Activated CD8-positive, alpha-beta memory T cell treated with anti-CD3 and anti-CD28 coated beads for 24 hours (primary cell): ENCODE data around the gene KDM4C.
"Not testable (repeated sequence)": the region's sequence is repeated elsewhere in the genome, so short reads cannot be mapped to it uniquely, and the experiment has no call there.

Experiments
- DNase-seq: peaks from one replicate; pipeline ENCODE4 v3.0.0-alpha.2; 2020

The KDM4C gene

GRCh38 chr9:6987381-6987780 lies 229.6 kb downstream of the KDM4C start:
- DNase-seq = no peak

GRCh38 chr9:6991418-6991817 lies 233.6 kb downstream of the KDM4C start:
- DNase-seq = no peak

- no peak for DNase-seq
Observed at GRCh38 chr9:6996061-6996854, 238.5 kb downstream of the KDM4C start.

- DNase-seq = no peak
Observed at GRCh38 chr9:6997330-6997729, 239.6 kb downstream of the KDM4C start.

GRCh38 chr9:6999794-7000193 lies 242.0 kb downstream of the KDM4C start:
- no peak for DNase-seq

- DNase-seq = no peak
Observed at GRCh38 chr9:7001571-7001970, 243.8 kb downstream of the KDM4C start.

GRCh38 chr9:7003861-7004260 lies 246.1 kb downstream of the KDM4C start:
- DNase-seq = no peak

GRCh38 chr9:7006417-7006816 lies 248.6 kb downstream of the KDM4C start:
- DNase-seq = no peak

- DNase-seq = no peak
Observed at GRCh38 chr9:7008411-7008810, 250.6 kb downstream of the KDM4C start.

GRCh38 chr9:7009065-7009464 lies 251.3 kb downstream of the KDM4C start:
- DNase-seq = no peak

GRCh38 chr9:7011395-7012067 lies 253.8 kb downstream of the KDM4C start:
- DNase-seq = no peak

- DNase-seq = no peak
Observed at GRCh38 chr9:7027996-7028395, 270.2 kb downstream of the KDM4C start.

GRCh38 chr9:7028591-7028990 lies 270.8 kb downstream of the KDM4C start:
- no peak for DNase-seq

GRCh38 chr9:7030943-7031342 lies 273.2 kb downstream of the KDM4C start:
- DNase-seq = not testable (repeated sequence)

GRCh38 chr9:7033076-7034045 lies 275.6 kb downstream of the KDM4C start:
- no peak for DNase-seq

GRCh38 chr9:7037176-7037575 lies 279.4 kb downstream of the KDM4C start:
- DNase-seq = no peak

- no peak for DNase-seq
Observed at GRCh38 chr9:7042124-7042523, 284.4 kb downstream of the KDM4C start.

- DNase-seq = no peak
Observed at GRCh38 chr9:7045361-7045760, 287.6 kb downstream of the KDM4C start.

GRCh38 chr9:7051711-7052110 lies 293.9 kb downstream of the KDM4C start:
- no peak for DNase-seq

- DNase-seq = no peak
Observed at GRCh38 chr9:7053903-7054302, 296.1 kb downstream of the KDM4C start.

- no peak for DNase-seq
Observed at GRCh38 chr9:7055171-7055903, 297.6 kb downstream of the KDM4C start.

- no peak for DNase-seq
Observed at GRCh38 chr9:7056254-7056653, 298.5 kb downstream of the KDM4C start.

- no peak for DNase-seq
Observed at GRCh38 chr9:7058473-7058872, 300.7 kb downstream of the KDM4C start.
